GM12864 (cell line): ENCODE measurements around the gene KCNT1.

Source experiments
- DNase-seq: peaks from one replicate; pipeline ENCODE4 v3.0.0-alpha.2; 2011; ENCODE audit warnings: low read depth
- H3K4me3 ChIP-seq: 2 replicates; pipeline ENCODE4 v1.5.1; 2011; ENCODE audit warnings: mild to moderate bottlenecking, low read depth, low read length, control low read depth
- CTCF ChIP-seq: IDR thresholded peaks from 2 replicates; pipeline ENCODE4 v1.5.1; 2011; ENCODE audit warnings: low read depth, mild to moderate bottlenecking, moderate library complexity, low read length, control low read depth, inconsistent platforms; ENCODE audit errors: missing control alignments

The KCNT1 gene

GRCh38 chr9:135763716-135764446 is 61.9 kb downstream of the KCNT1 start:
- no peak for DNase-seq
- no peak for TF ChIP-seq CTCF
- H3K4me3 ChIP-seq, result no peak overlapping the region

- DNase-seq, result no peak
- no peak overlapping the region for H3K4me3 ChIP-seq
- TF ChIP-seq CTCF, result no peak
Observed at GRCh38 chr9:135764731-135765130, 62.7 kb downstream of the KCNT1 start.

GRCh38 chr9:135765416-135765815 is 63.4 kb downstream of the KCNT1 start:
- DNase-seq, result no peak
- no peak for TF ChIP-seq CTCF
- no peak overlapping the region for H3K4me3 ChIP-seq

- TF ChIP-seq CTCF, result no peak
- no peak for DNase-seq
- H3K4me3 ChIP-seq, result no peak overlapping the region
Observed at GRCh38 chr9:135766251-135766650, 64.3 kb downstream of the KCNT1 start.

GRCh38 chr9:135766707-135767106 is 64.7 kb downstream of the KCNT1 start:
- no peak for DNase-seq
- H3K4me3 ChIP-seq, result no peak overlapping the region
- no peak for TF ChIP-seq CTCF

GRCh38 chr9:135768516-135769218 is 66.7 kb downstream of the KCNT1 start:
- no peak for DNase-seq
- no peak for TF ChIP-seq CTCF
- H3K4me3 ChIP-seq, result no peak overlapping the region
